Fibroblast of villous mesenchyme (primary cell): ENCODE data around the gene FOXO1. TPM values are rescaled to one million over a fixed set of nuclear protein-coding genes. Genes with fewer than 3 reads are reported as not detected.
A peak's percentile ranks its signal among the peaks of the same experiment; 100 is the strongest.
"Not testable (repeated sequence)": the region's sequence is repeated elsewhere in the genome, so short reads cannot be mapped to it uniquely, and the experiment has no call there.

Experiments used
- DNase-seq: peaks from one replicate; pipeline ENCODE4 v3.0.0-alpha.2; 2010; ENCODE audit warnings: low read depth
- H3K4me3 ChIP-seq: 2 replicates; pipeline ENCODE4 v1.5.1; 2011; ENCODE audit warnings: low read depth, mild to moderate bottlenecking, low read length
- total RNA-seq: library from RNA; depleted of rRNA; stranded (reverse); fragments of >200 nt; gene quantifications from 2 replicates; pipeline ENCODE4 v1.2.3, GENCODE V29; 2012
- TF ChIP-seq, protein P1 (sequence below): IDR thresholded peaks from 2 replicates; pipeline ENCODE4 v1.5.1; 2012; ENCODE audit warnings: low read depth, mild to moderate bottlenecking, low read length; ENCODE audit not compliant: insufficient read depth

Gene FOXO1
- total RNA-seq, result 7.1 and 9.5 TPM in 2 replicates

DNA sequence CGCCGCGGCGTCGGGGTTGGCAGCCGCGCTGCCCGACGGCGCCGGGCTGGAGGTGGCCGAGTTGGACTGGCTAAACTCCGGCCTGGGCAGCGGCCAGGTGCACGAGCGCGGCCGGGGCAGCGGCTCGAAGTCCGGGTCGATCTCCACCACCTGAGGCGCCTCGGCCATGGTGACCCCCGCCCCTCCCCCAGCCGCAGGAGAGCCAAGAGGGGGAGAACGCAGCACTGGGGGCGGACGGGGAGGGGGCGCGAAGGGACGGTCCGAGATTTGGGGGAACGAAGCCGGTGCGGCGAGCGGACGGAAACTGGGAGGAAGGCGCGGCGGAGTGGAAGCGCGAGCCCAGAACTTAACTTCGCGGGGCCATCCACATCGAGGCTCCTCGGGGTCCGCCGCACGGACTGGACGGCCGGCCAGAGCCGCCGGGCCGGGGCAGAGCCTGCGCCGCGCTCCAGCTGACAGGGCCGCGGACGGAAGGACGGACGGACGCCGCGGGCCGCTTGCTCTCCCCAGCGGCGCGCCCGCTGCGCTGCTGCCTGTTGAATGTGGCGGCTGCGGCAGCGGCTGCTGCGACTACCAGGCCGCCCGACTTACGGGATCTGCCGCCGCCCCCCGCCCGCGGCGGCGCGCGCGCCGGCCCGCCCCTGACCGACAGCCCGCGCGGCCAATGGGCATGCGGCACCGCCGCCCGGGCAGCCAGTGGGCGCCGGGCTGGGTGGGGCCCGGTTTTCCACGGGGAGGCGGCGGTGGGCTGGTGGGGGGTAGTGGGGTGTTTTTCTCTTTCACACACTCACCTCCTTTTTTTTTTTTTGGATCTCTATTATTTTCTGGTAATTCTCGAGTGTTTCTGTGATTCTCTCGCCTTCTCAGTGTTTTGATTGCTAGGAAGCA lies at the start of gene FOXO1:
Gene FOXO1 (minus strand): TSS at position 597 of the 888 bp plus-strand sequence. CDS start 429 bp downstream, at position 168.
- TF ChIP-seq, protein P1, sequence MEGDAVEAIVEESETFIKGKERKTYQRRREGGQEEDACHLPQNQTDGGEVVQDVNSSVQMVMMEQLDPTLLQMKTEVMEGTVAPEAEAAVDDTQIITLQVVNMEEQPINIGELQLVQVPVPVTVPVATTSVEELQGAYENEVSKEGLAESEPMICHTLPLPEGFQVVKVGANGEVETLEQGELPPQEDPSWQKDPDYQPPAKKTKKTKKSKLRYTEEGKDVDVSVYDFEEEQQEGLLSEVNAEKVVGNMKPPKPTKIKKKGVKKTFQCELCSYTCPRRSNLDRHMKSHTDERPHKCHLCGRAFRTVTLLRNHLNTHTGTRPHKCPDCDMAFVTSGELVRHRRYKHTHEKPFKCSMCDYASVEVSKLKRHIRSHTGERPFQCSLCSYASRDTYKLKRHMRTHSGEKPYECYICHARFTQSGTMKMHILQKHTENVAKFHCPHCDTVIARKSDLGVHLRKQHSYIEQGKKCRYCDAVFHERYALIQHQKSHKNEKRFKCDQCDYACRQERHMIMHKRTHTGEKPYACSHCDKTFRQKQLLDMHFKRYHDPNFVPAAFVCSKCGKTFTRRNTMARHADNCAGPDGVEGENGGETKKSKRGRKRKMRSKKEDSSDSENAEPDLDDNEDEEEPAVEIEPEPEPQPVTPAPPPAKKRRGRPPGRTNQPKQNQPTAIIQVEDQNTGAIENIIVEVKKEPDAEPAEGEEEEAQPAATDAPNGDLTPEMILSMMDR, result no peak
- peak within 1 kb of the TSS; percentile 75 for H3K4me3 ChIP-seq
- peak; percentile 85 for DNase-seq

DNA sequence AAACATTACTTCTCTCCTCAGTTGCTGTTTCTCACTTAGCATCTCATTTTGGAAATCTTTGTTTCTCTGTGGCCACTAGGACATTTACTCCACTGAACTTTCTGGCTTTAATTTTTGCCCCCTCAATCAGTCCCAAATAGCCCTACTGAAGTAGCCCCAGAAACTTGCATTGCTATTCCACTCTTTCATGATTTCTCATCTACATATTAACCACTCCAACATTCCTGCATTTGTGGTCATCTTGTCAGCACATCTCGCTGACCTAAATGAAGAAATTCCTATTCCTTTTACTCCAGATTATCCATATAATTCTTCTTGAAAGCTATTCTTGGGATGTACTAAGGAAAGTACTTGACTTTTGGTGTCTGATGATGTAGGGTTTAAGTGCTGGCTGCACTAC lies 48.0 kb upstream of the FOXO1 start:
- DNase-seq, H3K4me3 ChIP-seq: not testable (repeated sequence)

DNA sequence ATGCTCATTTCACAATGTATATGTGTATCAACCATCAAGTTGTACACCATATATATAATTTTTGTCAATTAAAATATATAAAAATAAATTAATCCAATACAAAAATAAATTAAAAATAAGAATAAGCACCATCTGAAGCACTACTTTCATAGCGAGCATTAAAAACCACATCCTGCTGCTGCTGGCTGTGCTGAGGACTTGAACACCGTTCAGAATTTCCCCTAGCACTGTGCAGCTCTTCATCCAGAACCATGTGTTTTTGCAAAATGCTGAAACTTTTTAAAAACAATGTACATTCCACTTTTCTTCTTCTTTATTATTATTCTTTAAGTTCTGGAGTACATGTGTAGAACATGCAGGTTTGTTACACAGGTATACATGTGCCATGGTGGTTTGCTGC lies 40.0 kb upstream of the FOXO1 start:
- H3K4me3 ChIP-seq, result no peak overlapping the region
- DNase-seq, result no peak
- TF ChIP-seq, protein P1, result no peak

DNA sequence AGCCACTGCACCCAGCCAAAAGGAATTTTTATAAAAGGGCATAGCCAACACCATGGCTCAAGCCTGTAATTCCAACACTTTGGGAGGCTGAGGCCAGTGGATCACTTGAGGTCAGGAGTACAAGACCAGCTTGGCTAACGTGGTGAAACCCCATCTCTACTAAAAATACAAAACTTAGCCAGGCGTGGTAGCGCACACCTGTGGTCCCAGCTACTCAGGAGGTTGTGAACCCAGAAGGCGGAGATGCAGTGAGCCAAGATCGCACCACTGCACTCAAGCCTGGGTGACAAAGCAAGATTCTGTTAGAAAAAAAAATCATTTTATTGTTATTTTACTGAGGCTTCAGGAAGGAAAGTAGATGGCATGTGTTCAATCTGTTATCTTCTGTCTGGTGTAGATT lies 31.3 kb upstream of the FOXO1 start:
- H3K4me3 ChIP-seq, result no peak overlapping the region
- TF ChIP-seq, protein P1, result no peak
- DNase-seq, result no peak

DNA sequence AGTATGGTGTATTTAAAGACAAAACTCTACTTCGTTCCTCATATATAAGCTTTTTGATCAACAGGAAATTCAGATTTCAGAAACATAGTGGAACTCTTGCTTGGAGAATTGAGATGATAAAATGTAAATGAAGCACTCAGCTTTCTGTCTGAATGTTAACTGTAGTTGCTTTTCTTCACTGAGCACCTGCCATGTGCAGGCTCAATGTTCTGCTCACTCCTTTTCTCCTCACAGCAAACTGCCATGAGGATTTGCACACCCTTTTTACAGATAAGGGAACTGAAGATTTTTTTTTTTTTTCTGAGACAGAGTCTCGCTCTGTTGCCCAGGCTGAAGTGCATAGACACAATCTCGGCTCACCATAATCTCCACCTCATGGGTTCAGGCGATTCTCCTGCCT lies 28.0 kb upstream of the FOXO1 start:
- TF ChIP-seq, protein P1, result no peak
- no peak overlapping the region for H3K4me3 ChIP-seq
- no peak for DNase-seq

DNA sequence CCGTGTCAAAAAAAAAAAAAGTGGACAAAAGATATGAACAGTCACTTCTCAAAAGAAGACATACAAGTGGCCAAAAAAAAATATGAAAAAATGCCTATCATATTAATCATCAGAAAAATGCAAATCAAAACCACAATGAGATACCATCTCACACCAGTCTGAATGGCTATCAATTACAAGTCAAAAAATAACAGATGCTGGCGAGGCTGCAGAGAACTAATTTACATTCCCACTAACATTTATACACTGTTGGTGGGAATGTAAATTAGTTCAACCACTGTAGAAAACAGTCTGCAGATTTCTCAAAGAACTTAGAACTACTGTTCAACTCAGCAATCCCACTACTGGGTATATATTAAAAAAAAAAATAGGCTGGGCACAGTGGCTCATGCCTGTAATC lies 26.5 kb upstream of the FOXO1 start:
- H3K4me3 ChIP-seq, result no peak overlapping the region
- DNase-seq, result peak; percentile 15
- TF ChIP-seq, protein P1, result no peak

DNA sequence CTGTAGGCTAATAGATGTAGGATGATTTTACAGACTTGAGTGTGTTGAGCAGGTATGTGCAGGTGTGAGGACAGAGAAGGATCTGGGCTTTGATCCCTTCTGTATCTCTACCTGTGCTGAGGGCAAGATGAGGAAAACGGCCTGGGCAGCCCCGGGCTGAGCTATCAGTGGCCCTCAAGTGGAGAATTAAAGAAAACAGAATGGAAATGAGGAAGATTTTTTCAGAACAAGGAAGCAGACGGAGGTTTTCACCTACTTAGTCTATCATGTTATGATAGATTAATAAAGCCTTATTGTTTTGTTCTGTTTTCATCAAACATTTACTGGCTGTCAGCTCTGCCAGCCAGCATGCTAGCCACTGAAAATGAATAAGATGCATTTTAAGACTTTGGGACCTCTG lies 22.3 kb upstream of the FOXO1 start:
- TF ChIP-seq, protein P1, result no peak
- no peak for DNase-seq

More for the DNA sequence above, 22.3 kb upstream of the FOXO1 start:
- no peak overlapping the region for H3K4me3 ChIP-seq
